Renal cortex interstitium (tissue), 11 donors: Measurements from ENCODE around the gene TUBB4B. TPM values are rescaled to one million over a fixed set of nuclear protein-coding genes. Genes with fewer than 3 reads are reported as not detected.
"Not testable (repeated sequence)": the region's sequence is repeated elsewhere in the genome, so short reads cannot be mapped to it uniquely, and the experiment has no call there.

ENCODE experiments used
- DNase-seq, 11 donors: peaks; one replicate each; pipeline ENCODE4 v3.0.0-alpha.2; 2013; ENCODE audit warnings: low read depth in 9 of 11, low spot score in 4 of 11; ENCODE audit errors: extremely low read depth in 1 of 11
- polyA plus RNA-seq, 3 donors: library from polyadenylated mRNA; unstranded; fragments of 120-200 nt; gene quantifications; one replicate each; pipeline ENCODE4 v1.2.1, GENCODE V29; 2013; ENCODE audit not compliant: insufficient read length in 3 of 3

Gene TUBB4B
- polyA plus RNA-seq, 3 donors = 331 to 492 (median 358) TPM

- no peak for DNase-seq
Measured at GRCh38 chr9:137256856-137257255, 15.8 kb downstream of the TUBB4B start.

GRCh38 chr9:137262173-137262908, 21.3 kb downstream of the TUBB4B start:
- DNase-seq = not testable (repeated sequence)

GRCh38 chr9:137262909-137263285, 21.8 kb downstream of the TUBB4B start:
- DNase-seq = no peak

GRCh38 chr9:137263506-137263905, 22.4 kb downstream of the TUBB4B start:
- DNase-seq = no peak

GRCh38 chr9:137264067-137264466, 23.0 kb downstream of the TUBB4B start:
- no peak for DNase-seq

- DNase-seq = no peak
Measured at GRCh38 chr9:137265496-137266161, 24.5 kb downstream of the TUBB4B start.

GRCh38 chr9:137266162-137266527, 25.1 kb downstream of the TUBB4B start:
- no peak for DNase-seq

GRCh38 chr9:137266585-137267453, 25.7 kb downstream of the TUBB4B start:
- DNase-seq = no peak

GRCh38 chr9:137267933-137268355, 26.9 kb downstream of the TUBB4B start:
- no peak for DNase-seq

GRCh38 chr9:137268538-137269201, 27.6 kb downstream of the TUBB4B start:
- no peak for DNase-seq

- no peak for DNase-seq
Measured at GRCh38 chr9:137269231-137269772, 28.2 kb downstream of the TUBB4B start.

- DNase-seq = no peak
Measured at GRCh38 chr9:137270929-137271695, 30.0 kb downstream of the TUBB4B start.

GRCh38 chr9:137271696-137272076, 30.6 kb downstream of the TUBB4B start:
- DNase-seq = no peak

- DNase-seq = no peak
Measured at GRCh38 chr9:137272241-137273094, 31.4 kb downstream of the TUBB4B start.

- no peak for DNase-seq
Measured at GRCh38 chr9:137273095-137273490, 32.0 kb downstream of the TUBB4B start.

GRCh38 chr9:137273611-137274320, 32.7 kb downstream of the TUBB4B start:
- no peak for DNase-seq

GRCh38 chr9:137275203-137275587, 34.1 kb downstream of the TUBB4B start:
- DNase-seq = no peak
